Activated CD8-positive, alpha-beta memory T cell treated with anti-CD3 and anti-CD28 coated beads for 4 hours (primary cell): ENCODE measurements around the gene RSPH1.

Experiments used
- DNase-seq, 2 donors: peaks; one replicate each; pipeline ENCODE4 v3.0.0-alpha.2; 2020; ENCODE audit warnings: low read depth in 2 of 2

The RSPH1 gene

DNA sequence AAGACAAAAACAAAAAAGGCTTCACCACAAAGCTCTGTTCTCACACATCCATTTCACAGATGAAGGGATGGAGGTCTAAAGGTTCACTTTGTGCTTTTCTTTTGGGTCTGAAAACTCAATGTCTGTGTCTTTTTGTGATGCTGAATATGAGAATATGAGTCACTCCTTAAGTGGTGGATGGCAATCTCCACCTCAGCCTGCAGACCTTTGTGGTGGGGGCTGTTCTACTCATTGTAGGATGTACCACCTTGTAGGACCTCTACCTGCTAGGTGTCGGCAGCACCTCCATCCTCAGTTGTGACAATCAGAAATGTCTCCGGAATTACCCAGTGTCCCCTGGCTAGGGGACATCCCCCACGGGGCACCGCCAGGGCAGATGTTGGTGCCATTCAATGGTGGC, 49.5 kb downstream of the RSPH1 start:
- no peak for DNase-seq

GRCh38 chr21:42445311-42445710, 50.7 kb downstream of the RSPH1 start:
- no peak for DNase-seq

DNA sequence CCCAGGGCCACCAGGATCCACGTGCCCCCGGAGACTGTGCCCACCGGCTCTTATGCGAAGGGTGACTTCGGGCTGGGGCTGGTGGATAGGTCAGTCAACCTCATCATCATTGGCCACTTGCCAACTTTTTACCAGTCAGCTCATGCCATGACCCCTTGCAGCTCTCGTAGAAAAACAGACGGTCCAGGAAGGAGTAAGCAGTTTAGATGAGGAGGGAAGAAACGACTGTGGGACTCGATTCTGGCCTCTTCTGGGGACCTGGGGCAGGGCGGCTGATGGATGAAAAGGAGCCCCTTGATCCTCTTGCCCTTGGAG, 51.3 kb downstream of the RSPH1 start:
- DNase-seq = no peak

GRCh38 chr21:42443876-42444744, 51.9 kb downstream of the RSPH1 start:
- no peak for DNase-seq

DNA sequence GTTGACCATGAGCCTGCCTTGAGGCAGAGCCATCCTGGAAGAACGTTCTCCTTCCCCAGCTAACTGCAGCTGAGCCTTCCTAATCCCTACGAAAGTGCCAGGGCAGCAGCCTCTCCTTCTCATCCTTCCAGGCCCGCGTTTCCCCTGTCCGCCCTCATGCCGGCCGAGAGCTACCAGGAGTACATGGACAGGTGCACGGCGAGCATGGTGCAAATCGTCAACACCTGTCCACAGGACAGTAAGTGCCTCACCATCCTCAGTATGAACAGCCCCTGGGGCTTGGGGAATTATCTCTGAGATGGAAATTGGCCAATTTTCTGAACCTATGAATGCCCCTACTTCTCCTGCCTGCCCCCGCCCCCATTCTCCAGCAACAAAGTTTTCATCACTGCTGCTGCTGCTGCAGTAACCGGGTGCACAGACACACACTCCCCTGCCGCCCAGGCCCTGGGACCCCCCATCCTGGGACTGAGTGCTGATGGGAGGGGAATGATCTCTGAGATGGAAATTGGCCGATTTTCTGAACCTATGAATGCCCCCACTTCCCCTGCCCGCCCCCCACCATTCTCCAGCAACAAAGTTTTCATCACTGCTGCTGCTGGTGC, 52.7 kb downstream of the RSPH1 start:
- DNase-seq = no peak

- DNase-seq = no peak
These were observed 54.1 kb downstream of the RSPH1 start for GRCh38 chr21:42441963-42442362.

GRCh38 chr21:42440187-42440792, 55.7 kb downstream of the RSPH1 start:
- DNase-seq = no peak

GRCh38 chr21:42439284-42440186, 56.5 kb downstream of the RSPH1 start:
- DNase-seq = peak in 1 of 2 donors; percentile 59

- DNase-seq = no peak
These were observed 57.5 kb downstream of the RSPH1 start for GRCh38 chr21:42438316-42439205.

- DNase-seq = no peak
These were observed 58.2 kb downstream of the RSPH1 start for GRCh38 chr21:42437786-42438185.

DNA sequence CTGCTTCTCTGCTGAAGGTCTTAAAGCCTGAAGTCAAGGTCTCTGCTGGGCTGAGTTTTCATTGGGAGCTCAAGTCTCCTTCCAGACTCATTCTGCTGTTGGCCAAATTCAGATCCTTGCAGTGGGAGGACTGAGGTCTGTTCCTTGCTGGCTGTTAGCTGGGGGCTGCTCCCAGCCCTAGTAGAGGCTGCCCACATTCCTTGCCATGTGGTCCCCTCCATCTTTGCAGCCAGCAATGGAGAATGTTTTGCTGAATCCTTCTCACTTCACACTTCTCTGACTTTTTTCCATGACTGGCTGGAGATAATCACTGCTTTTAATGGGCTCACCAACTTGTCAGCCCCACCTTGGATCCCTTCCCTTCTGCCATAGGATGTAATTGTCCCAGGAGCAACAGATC, 59.1 kb downstream of the RSPH1 start:
- no peak for DNase-seq

DNA sequence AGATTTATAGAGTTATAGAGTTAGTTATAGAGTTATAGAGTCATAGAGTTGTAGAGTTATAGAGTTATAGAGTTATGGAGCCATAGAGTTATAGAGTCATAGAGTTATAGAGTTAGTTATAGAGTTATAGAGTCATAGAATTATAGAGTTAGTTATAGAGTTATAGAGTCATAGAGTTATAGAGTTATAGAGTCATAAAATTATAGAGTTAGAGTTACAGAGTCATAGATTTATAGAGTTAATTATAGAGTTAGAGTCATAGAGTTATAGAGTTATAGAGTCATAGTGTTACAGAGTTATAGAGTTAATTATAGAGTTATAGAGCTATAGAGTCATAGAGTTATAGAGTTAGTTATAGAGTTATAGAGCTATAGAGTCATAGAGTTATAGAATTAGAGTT, 60.2 kb downstream of the RSPH1 start:
- no peak for DNase-seq

DNA sequence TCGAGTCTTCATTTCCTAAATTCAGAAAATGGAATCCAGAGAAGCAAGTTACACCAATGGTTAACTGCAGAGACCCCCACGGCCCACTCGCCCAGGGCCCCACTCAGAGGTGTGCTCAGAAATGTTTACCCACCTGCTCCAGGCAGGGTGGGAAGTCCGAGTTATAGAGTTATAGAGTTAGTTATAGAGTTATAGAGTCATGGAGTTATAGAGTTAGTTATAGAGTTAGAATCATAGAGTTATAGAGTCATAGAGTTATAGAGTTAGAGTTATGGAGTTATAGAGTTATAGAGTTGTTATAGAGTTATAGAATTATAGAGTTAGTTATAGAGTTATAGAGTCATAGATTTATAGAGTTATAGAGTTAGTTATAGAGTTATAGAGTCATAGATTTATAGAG, 60.6 kb downstream of the RSPH1 start:
- no peak for DNase-seq

DNA sequence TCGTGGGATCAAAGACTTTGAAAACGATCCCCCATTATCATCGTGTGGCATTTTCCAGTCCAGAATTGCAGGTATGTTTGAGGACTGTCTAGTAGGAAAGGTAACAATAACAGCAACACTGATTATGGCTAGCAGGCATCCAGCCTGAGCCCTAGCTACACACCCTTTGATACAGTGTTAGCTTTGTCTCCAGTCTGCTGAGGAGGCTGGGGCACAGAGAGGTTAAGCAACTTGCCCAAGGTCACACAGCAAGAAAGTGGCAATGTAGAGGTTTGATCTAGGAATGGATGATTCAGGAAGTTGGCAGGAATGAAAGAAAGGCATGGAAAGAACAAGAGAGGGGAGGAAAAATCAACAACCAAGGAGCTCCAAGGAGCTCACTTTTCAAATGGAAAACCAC, 61.1 kb downstream of the RSPH1 start:
- no peak for DNase-seq

GRCh38 chr21:42433946-42434551, 62.0 kb downstream of the RSPH1 start:
- DNase-seq = no peak

- DNase-seq = no peak
These were observed 63.3 kb downstream of the RSPH1 start for GRCh38 chr21:42432695-42433094.

GRCh38 chr21:42431196-42431595, 64.8 kb downstream of the RSPH1 start:
- no peak for DNase-seq

GRCh38 chr21:42430521-42430920, 65.5 kb downstream of the RSPH1 start:
- DNase-seq = no peak

DNA sequence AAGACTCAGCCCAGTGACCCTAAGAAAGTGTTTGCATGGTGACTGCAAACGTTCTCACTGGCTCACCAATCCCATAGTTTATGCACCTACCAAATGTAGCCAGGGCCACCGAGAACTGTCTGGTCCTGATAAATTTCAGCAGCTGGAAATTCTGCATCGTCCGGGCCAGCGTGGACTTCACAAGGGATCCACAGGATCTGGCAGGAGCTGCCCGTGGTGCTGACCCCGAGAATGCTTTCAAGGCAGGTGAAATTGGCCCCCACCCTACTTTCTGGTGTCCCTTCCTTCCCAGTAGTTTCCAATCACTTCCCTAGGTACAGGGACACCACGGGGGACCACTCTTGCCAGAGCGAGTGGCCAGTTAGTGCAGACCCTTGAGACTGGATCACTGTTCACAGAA, 66.2 kb downstream of the RSPH1 start:
- no peak for DNase-seq

- DNase-seq = no peak
These were observed 67.0 kb downstream of the RSPH1 start for GRCh38 chr21:42429021-42429420.
